Mesenchymal stem cell (in vitro differentiated cells and primary cell): ENCODE measurements around the gene SYT17.

Experiments used
- DNase-seq: peaks from one replicate; pipeline ENCODE4 v3.0.0-alpha.2; 2013
- H2AFZ ChIP-seq: one replicate; pipeline ENCODE4 v1.6.1; 2013; ENCODE audit warnings: low read depth, mild to moderate bottlenecking, control low read depth, inconsistent platforms, low read length, moderate library complexity
- H2AK5ac ChIP-seq: 2 replicates; pipeline ENCODE4 v1.6.1; 2013; ENCODE audit warnings: low read length, moderate library complexity, mild to moderate bottlenecking, inconsistent platforms; ENCODE audit not compliant: severe bottlenecking
- H2BK120ac ChIP-seq: one replicate; pipeline ENCODE4 v1.6.1; 2013; ENCODE audit warnings: low read depth, mild to moderate bottlenecking, inconsistent platforms, low read length, moderate library complexity
- H2BK12ac ChIP-seq, 2 experiments: one replicate each; pipeline ENCODE4 v1.6.1; 2013; ENCODE audit warnings: inconsistent platforms in 2 of 2, low read length in 2 of 2, mild to moderate bottlenecking in 2 of 2, moderate library complexity in 2 of 2, control low read depth in 1 of 2
- H2BK15ac ChIP-seq: one replicate; pipeline ENCODE4 v1.6.1; 2013; ENCODE audit warnings: mild to moderate bottlenecking, low read depth, inconsistent platforms; ENCODE audit not compliant: poor library complexity, severe bottlenecking
- H2BK5ac ChIP-seq: 2 replicates; pipeline ENCODE4 v1.6.1; 2013; ENCODE audit warnings: low read depth, mild to moderate bottlenecking, low read length, control low read depth, inconsistent platforms; ENCODE audit not compliant: poor library complexity, severe bottlenecking
- H3K14ac ChIP-seq, 2 experiments: one replicate each; pipeline ENCODE4 v1.6.1; 2013; ENCODE audit warnings: inconsistent platforms in 2 of 2, low read length in 2 of 2, control low read depth in 1 of 2, mild to moderate bottlenecking in 1 of 2, moderate library complexity in 1 of 2
- H3K18ac ChIP-seq, 2 experiments: one replicate each; pipeline ENCODE4 v1.6.1; 2013; ENCODE audit warnings: inconsistent platforms in 2 of 2, low read length in 2 of 2, control low read depth in 1 of 2, low read depth in 1 of 2, mild to moderate bottlenecking in 1 of 2
- H3K23ac ChIP-seq, 2 experiments: one replicate each; pipeline ENCODE4 v1.6.1; 2013; ENCODE audit warnings: inconsistent platforms in 2 of 2, low read length in 2 of 2, mild to moderate bottlenecking in 2 of 2, moderate library complexity in 2 of 2, control low read depth in 1 of 2
- H3K27ac ChIP-seq: 2 replicates; pipeline ENCODE4 v1.5.1; 2013; ENCODE audit warnings: mild to moderate bottlenecking, moderate library complexity, low read length, control low read depth, inconsistent platforms; ENCODE audit not compliant: poor library complexity, severe bottlenecking
- H3K27me3 ChIP-seq, 2 experiments: 2 replicates each; pipeline versions ENCODE4 v1.6.1 to v1.7.0; 2013; ENCODE audit warnings: low read length in 2 of 2, mild to moderate bottlenecking in 2 of 2, moderate library complexity in 2 of 2, control low read depth in 1 of 2, inconsistent platforms in 1 of 2; ENCODE audit not compliant: control insufficient read depth in 1 of 2, insufficient read depth in 1 of 2
- H3K36me3 ChIP-seq, 2 experiments: 2 replicates each; pipeline versions ENCODE4 v1.6.1 to v1.7.0; 2013; ENCODE audit warnings: low read length in 2 of 2, control low read depth in 1 of 2, inconsistent platforms in 1 of 2, low read depth in 1 of 2, mild to moderate bottlenecking in 1 of 2; ENCODE audit not compliant: insufficient read depth in 2 of 2, control insufficient read depth in 1 of 2
- H3K4ac ChIP-seq, 2 experiments: one replicate each; pipeline ENCODE4 v1.6.1; 2013; ENCODE audit warnings: inconsistent platforms in 2 of 2, low read length in 2 of 2, mild to moderate bottlenecking in 2 of 2, moderate library complexity in 2 of 2, control low read depth in 1 of 2, low read depth in 1 of 2
- H3K4me1 ChIP-seq: 2 replicates; pipeline ENCODE4 v1.6.1; 2013; ENCODE audit warnings: low read depth, low read length, control low read depth; ENCODE audit not compliant: control insufficient read depth, insufficient read depth
- H3K4me2 ChIP-seq: 2 replicates; pipeline ENCODE4 v1.6.1; 2013; ENCODE audit warnings: low read length, mild to moderate bottlenecking, inconsistent platforms; ENCODE audit not compliant: poor library complexity, severe bottlenecking
- H3K4me3 ChIP-seq, 2 experiments: 2 replicates each; pipeline versions ENCODE4 v1.5.1 to v1.7.0; 2013; ENCODE audit warnings: low read length in 2 of 2, mild to moderate bottlenecking in 2 of 2, control low read depth in 1 of 2, low read depth in 1 of 2; ENCODE audit not compliant: insufficient read depth in 1 of 2
- H3K79me1 ChIP-seq: replicated peaks from 2 replicates; pipeline ENCODE4 v1.6.1; 2013; ENCODE audit warnings: mild to moderate bottlenecking, control low read depth, low read length, inconsistent platforms; ENCODE audit not compliant: poor library complexity, severe bottlenecking
- H3K9ac ChIP-seq: 2 replicates; pipeline ENCODE4 v1.7.0; 2013; ENCODE audit warnings: mild to moderate bottlenecking, low read length, moderate library complexity
- H3K9me3 ChIP-seq: 2 replicates; pipeline ENCODE4 v1.7.0; 2013; ENCODE audit warnings: mild to moderate bottlenecking, low read length; ENCODE audit not compliant: control insufficient read depth
- H4K8ac ChIP-seq: one replicate; pipeline ENCODE4 v1.6.1; 2013; ENCODE audit warnings: inconsistent platforms, mild to moderate bottlenecking, low read length, moderate library complexity
- H4K91ac ChIP-seq: one replicate; pipeline ENCODE4 v1.6.1; 2013; ENCODE audit warnings: mild to moderate bottlenecking, low read length, inconsistent platforms
- WGBS: methylation state at CpG from one replicate; pipeline ENCODE4 v1.1.7; 2013; ENCODE audit warnings: mixed read lengths; 5-methylcytosine and 5-hydroxymethylcytosine counted together

The SYT17 gene

GRCh38 chr16:19126300-19126699 is 41.7 kb upstream of the SYT17 start:
- Histone ChIP-seq H3K27ac (no peak overlapping the region), H3K9me3 (peaks cover 4% of the 10 kb centered on the region), H3K27me3 (no peaks in the 10 kb centered on the region), H3K9ac (no peak overlapping the region), H2AFZ (no peak overlapping the region), H2AK5ac (no peak overlapping the region), H3K18ac (no peak overlapping the region), H3K14ac (no peak overlapping the region), H3K4me1 (peaks cover 4% of the 10 kb centered on the region), H4K91ac (no peak overlapping the region), H2BK12ac (no peak overlapping the region), H3K4ac (no peak overlapping the region), H3K4me3 (no peak overlapping the region), H3K4me2 (no peak overlapping the region), H3K79me1 (peaks cover 11% of the 10 kb centered on the region), H3K36me3 (peaks cover 12 to 15% of the 10 kb centered on the region in 2 experiments), H4K8ac (no peak overlapping the region), H2BK5ac (no peak overlapping the region), H2BK120ac (no peak overlapping the region), H3K23ac (no peak overlapping the region), H2BK15ac (no peak overlapping the region)
- DNase-seq: no peak

DNA sequence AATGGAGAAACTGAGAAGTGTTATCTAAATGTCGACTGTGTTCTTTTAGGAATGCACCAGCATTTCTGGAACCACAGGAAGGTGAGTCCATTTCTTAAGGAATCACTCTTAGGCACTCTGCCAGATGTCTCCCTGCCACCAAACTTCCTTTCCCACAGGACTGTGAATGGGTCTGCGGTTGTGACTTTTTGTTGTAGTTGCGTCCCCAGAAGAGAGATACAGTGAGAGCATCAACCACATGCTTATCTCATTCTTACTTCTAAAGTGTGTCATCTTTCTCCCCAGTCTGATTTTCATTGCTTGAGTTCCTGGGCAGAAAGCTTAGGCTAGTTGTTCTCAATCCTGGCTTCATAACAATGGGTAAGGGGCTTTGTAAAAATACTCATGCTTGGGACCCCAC is 40.8 kb upstream of the SYT17 start:
- 100% methylated on average over 3 of the region's 3 CpGs for WGBS
- Histone ChIP-seq H3K23ac (no peak overlapping the region), H4K91ac (no peak overlapping the region), H2AFZ (no peak overlapping the region), H3K4me3 (no peak overlapping the region), H3K27me3 (no peaks in the 10 kb centered on the region), H2BK5ac (no peak overlapping the region), H3K79me1 (peaks cover 5% of the 10 kb centered on the region), H4K8ac (no peak overlapping the region), H3K27ac (no peak overlapping the region), H3K9me3 (peaks cover 4% of the 10 kb centered on the region), H2BK120ac (no peak overlapping the region), H3K18ac (peak overlapping the region in 1 of 2 experiments; percentile 42), H2AK5ac (no peak overlapping the region), H3K9ac (no peak overlapping the region), H3K4ac (no peak overlapping the region), H3K36me3 (peaks cover 8 to 14% of the 10 kb centered on the region in 2 experiments), H2BK12ac (no peak overlapping the region), H3K14ac (no peak overlapping the region), H3K4me2 (no peak overlapping the region), H3K4me1 (peaks cover 6% of the 10 kb centered on the region), H2BK15ac (no peak overlapping the region)
- no peak for DNase-seq

DNA sequence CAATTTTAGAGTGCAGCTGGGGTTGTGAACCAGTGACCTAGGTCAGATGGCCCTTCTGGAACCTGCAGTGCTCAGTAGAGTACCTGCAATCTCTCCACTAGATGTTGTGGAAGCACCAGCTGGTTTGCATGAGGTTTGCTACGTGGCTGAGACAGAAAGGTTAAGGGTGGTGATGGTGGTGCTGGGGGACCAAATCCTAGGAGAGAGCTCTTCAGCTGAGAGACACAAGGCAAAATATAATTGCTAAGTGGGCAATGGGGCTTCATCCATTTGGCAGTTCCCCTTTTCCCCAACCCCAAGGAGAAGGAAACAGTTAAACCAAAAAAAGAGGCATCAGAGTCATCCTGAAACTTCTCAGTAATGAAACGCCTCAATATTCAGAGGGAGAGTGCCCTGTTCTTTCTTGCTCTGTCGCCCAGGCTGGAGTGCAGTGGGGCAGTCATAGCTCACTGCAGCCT is 40.3 kb upstream of the SYT17 start:
- Histone ChIP-seq H4K8ac (no peak overlapping the region), H3K4me3 (no peak overlapping the region), H2AFZ (no peak overlapping the region), H3K4me2 (no peak overlapping the region), H3K27me3 (no peaks in the 10 kb centered on the region), H2BK15ac (no peak overlapping the region), H3K4me1 (peaks cover 6% of the 10 kb centered on the region), H3K27ac (no peak overlapping the region), H3K14ac (no peak overlapping the region), H2BK12ac (peak overlapping the region in 1 of 2 experiments; percentile 81), H3K79me1 (peaks cover under 1% of the 10 kb centered on the region), H2BK5ac (no peak overlapping the region), H3K18ac (peak overlapping the region in 1 of 2 experiments; percentile 42), H3K9me3 (peaks cover 4% of the 10 kb centered on the region), H3K36me3 (peaks cover 8 to 10% of the 10 kb centered on the region in 2 experiments), H2AK5ac (no peak overlapping the region), H2BK120ac (no peak overlapping the region), H3K9ac (no peak overlapping the region), H4K91ac (no peak overlapping the region), H3K4ac (no peak overlapping the region), H3K23ac (no peak overlapping the region)
- WGBS: 90% methylated on average over 3 of the region's 3 CpGs
- DNase-seq: no peak

DNA sequence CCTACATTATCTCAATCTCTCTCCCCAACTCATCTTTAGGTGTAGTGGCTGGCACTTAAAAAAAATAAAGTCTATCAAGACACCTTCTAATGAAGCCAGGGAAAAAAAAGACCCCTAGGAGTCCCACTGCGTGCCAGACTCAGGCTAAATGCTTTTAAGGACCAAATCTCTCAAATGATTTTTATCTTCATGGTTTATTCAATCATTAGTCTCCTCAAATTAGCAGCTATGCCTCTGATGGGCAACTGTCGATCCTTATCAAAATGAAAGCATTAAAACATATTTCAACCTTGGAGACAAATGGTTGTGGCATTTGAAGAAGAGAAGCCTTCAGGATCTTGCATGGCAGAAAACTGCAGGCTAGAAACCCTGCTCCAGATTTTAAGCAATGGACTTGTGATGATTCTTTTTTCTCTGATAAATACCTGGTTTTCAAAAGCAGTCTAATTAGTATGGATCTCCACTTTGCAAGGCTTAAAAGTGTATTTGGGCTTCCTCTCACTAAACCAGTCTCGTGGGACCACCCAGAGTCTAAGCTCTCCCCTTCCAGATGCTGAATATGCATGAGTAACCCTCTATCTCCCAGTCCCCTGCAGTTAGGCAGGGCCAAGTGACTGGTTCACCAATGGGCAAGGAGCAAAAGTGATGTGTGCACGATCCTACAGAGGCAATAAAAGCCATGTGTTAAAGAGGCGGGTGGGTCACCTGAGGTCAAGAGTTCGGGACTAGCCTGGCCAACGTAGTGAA is 39.4 kb upstream of the SYT17 start:
- Histone ChIP-seq H2AFZ (no peak overlapping the region), H2BK15ac (no peak overlapping the region), H3K4ac (no peak overlapping the region), H3K9ac (no peak overlapping the region), H3K23ac (no peak overlapping the region), H3K9me3 (peaks cover 4% of the 10 kb centered on the region), H3K36me3 (peaks cover 4 to 10% of the 10 kb centered on the region in 2 experiments), H4K91ac (no peak overlapping the region), H3K14ac (no peak overlapping the region), H2BK5ac (no peak overlapping the region), H3K4me1 (peaks cover 6% of the 10 kb centered on the region), H3K27ac (no peak overlapping the region), H2AK5ac (no peak overlapping the region), H3K4me3 (no peak overlapping the region), H2BK120ac (no peak overlapping the region), H4K8ac (no peak overlapping the region), H3K27me3 (no peaks in the 10 kb centered on the region), H2BK12ac (no peak overlapping the region), H3K4me2 (no peak overlapping the region), H3K18ac (no peak overlapping the region), H3K79me1 (no peaks in the 10 kb centered on the region)
- 50% methylated on average over 4 of the region's 7 CpGs for WGBS
- DNase-seq: no peak
